Endothelial cell of hepatic sinusoid (primary cell): Measurements from ENCODE around the gene ENPP7.

Source experiments
- in situ Hi-C: cut with HindIII; loops from 2 replicates; pipeline ENCODE4 v1.10.0; 2017; ENCODE audit warnings: low sequenced_read_pairs

Gene ENPP7

GRCh38 chr17:79776376-79777119 lies 45.8 kb downstream of the ENPP7 start:
- in situ Hi-C loops: no loop called here

GRCh38 chr17:79777120-79777893 lies 46.6 kb downstream of the ENPP7 start:
- in situ Hi-C loops: no loop called here

- in situ Hi-C loops: no loop called here
Observed at GRCh38 chr17:79777894-79778503, 47.3 kb downstream of the ENPP7 start, which contains the start of gene CBX2. Gene CBX2 (plus strand): TSS chr17:79778148. CDS start chr17:79778236, 88 bp downstream.

DNA sequence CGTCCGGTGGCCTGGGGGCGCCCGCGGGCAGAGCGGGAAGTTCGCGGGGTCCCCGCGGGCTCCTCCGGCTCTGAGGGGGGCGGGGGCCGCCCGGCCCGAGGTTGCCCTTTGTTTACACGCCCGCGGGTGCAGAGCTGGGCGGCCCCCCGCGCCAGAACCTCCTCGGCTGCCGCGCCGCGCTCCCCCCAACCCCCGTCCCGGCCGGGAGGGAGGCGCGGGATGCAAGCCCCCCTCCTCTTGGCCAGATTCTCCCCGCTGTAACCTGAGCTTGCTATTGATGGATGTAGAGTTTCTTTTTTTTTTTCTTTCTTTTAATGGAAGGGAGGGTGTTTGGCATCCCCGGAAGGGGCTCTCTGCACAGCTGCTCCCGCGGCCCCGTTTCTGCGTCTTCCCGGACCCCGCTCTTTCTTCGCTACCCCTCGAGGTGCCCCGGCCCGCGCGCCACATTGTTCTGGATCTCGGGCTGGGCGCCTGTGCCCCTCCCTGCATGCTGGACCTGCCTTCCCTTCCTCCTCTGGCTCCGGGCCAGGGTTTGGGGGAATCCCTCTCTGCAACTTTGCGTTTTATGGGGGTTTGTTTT lies 47.9 kb downstream of the ENPP7 start:
- in situ Hi-C loops: no loop called here

DNA sequence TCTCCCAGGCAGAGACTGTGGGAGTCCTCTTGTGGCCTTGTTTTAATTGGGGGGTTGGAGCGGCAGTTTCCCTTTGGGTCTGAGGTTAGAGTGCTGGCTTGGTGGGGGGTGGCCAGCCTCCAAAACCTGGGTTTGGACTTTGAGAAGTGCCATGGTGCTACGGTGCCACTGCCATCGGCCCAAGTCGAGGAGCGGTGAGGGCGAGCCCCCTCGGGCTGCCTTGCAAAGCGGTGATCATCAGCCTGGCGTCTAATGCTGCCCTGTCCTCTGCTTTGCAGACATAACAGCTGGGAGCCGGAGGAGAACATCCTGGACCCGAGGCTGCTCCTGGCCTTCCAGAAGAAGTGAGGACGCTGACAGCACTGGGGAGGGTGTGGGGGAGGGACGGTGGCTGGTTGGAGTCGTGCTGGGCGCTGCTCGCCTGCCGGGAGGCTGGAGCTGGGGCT lies 48.4 kb downstream of the ENPP7 start:
- in situ Hi-C loops: no loop called here

- in situ Hi-C loops: no loop called here
Observed at GRCh38 chr17:79779661-79780365, 49.1 kb downstream of the ENPP7 start.

DNA sequence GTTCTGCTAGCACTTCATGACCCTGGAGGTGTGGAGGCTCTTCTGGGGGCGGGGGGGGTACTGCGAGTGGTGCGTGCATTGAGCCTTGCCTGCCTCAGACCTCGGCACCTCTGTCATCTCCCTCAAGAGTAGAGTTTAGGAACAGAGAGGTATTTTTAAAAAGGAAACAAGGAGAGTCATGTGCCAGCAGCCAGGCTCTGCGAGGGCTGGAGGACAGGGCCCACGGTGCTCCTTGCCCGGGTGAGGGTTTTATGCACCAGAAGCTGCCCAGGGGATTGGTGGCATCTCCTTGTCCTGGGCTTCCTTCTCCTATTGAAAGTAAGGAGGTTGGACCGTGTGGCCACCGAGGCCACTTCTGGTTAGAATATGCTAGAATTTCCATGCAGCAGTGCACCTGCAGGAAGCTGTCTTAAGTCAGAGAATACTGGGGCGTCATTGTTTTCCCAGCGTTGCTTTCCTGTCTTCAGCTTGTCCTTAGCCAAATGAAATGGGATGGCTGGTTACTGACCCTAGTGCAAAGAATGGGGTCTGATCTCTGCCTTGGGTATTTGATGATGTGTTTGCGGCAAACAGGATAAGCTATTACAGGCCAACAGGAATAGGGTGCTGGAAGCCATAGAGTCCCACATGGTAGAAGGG lies 50.4 kb downstream of the ENPP7 start:
- in situ Hi-C loops: no loop called here

DNA sequence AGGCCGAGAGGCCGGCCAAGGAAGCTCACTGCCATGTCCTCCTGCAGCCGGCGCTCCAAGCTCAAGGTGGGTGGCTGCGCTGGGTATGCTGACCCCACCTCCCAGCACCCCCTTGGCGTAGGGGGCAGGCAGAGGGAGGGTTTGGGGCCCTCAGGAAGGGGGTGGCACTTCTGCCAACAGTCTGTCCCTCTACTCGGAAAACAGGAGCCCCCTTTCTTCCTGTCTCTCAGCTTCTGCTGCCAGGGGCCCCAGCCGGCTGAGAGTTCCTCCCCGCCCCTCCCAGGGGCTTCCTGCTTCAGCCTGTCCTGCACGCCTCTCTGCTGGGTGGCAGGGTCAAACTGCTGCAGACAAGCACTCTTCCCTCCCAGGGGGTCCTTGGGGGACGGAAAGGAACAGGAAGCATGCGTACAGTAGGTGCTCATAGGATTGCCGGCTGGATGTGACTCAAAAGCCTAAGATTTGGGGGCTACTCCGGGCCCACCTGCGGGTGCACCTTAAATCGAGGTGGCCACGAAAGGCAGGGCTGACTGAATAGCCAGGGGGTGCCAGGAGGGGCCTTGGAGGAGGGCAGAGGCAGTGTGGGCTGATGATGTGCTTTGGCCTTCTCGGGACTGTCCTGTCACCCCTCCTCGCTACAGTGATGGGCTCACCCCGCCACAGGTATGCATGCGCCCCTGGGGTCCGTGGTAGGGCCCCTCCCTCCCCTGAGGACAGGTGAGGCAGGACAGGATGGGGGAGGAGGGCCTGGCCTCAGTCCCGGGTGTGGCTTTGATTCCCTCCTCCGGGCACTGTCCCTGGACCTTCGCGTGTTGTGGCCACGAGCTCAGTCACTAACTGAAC lies 51.2 kb downstream of the ENPP7 start:
- in situ Hi-C loops: no loop called here

DNA sequence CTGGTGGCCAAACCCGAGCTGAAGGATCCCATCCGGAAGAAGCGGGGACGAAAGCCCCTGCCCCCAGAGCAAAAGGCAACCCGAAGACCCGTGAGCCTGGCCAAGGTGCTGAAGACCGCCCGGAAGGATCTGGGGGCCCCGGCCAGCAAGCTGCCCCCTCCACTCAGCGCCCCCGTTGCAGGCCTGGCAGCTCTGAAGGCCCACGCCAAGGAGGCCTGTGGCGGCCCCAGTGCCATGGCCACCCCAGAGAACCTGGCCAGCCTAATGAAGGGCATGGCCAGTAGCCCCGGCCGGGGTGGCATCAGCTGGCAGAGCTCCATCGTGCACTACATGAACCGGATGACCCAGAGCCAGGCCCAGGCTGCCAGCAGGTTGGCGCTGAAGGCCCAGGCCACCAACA lies 53.1 kb downstream of the ENPP7 start:
- in situ Hi-C loops: no loop called here

DNA sequence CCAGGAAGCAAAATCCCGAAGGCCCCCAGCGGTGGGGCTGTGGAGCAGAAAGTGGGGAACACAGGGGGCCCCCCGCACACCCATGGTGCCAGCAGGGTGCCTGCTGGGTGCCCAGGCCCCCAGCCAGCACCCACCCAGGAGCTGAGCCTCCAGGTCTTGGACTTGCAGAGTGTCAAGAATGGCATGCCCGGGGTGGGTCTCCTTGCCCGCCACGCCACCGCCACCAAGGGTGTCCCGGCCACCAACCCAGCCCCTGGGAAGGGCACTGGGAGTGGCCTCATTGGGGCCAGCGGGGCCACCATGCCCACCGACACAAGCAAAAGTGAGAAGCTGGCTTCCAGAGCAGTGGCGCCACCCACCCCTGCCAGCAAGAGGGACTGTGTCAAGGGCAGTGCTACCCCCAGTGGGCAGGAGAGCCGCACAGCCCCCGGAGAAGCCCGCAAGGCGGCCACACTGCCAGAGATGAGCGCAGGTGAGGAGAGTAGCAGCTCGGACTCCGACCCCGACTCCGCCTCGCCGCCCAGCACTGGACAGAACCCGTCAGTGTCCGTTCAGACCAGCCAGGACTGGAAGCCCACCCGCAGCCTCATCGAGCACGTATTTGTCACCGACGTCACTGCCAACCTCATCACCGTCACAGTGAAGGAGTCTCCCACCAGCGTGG lies 53.7 kb downstream of the ENPP7 start:
- in situ Hi-C loops: no loop called here

GRCh38 chr17:79785017-79785899 lies 54.5 kb downstream of the ENPP7 start:
- in situ Hi-C loops: no loop called here

DNA sequence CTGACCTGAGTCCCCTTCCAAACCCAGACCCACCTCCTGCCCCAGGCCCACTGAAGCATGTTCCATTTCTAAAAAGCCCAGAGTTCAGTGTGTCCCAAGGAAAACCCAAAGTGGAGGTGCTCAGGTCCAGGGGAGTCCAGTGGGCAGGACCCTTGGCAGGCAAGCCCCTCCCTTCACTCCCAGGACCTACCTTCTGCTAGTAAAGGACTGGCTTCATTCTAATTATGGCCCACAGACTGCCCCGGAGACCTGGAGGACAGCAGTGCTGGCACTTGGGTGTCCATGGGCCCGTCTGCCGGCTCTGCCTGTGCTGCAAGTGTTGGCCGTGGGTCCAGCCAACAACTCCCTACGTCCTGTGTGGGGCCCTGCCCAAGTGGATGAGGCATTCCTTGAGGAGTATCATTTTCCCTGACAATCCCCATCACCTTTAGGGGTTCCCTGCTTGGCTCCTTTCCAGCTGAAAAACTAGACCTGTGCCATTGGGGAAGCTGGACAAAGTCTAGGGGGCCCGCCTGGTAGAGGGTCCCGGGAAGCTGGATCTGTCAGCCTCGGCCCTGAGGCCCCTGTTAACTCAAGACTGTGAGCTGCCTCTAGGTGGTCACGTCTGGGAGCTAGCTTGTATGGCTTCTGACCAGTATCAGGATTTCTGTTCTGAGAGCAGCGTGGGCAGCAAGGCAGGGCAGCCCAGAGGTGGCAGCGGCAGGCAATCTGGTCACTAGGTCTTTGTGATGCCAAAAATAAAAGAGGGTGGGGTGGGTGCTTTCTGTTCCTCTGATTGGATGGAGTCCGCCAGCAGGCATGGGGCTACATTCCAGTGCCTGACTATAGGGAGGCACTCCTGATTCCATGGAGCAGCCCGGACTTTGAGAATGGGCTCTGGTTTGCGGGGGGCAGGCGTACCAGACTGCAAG lies 55.4 kb downstream of the ENPP7 start:
- in situ Hi-C loops: no loop called here

- in situ Hi-C loops: no loop called here
Observed at GRCh38 chr17:79786930-79787643, 56.3 kb downstream of the ENPP7 start.

DNA sequence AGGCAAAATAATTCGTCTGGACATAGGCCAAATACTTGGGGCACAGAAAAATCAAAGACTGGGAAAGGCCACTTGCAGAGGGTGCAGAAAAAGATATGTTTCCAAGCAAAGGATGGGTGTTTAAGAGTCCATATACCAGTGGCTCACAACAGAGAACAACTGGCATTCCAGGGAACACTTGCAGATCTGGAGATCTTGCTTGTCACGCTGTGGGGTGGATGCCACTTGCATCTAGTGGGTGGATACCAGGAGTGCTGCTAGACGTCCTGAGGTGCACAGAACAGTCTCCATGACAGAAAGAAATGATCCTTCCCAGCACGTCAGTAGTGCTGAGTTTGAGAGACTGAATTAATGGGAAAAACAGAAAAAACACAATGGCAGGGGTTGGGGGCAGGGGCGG lies 57.7 kb downstream of the ENPP7 start:
- in situ Hi-C loops: no loop called here

- in situ Hi-C loops: no loop called here
Observed at GRCh38 chr17:79788989-79789942, 58.5 kb downstream of the ENPP7 start.
